ENCODE data around the gene RAD51B.

GRCh38 chr14:68636597-68636996 is 817.0 kb downstream of the RAD51B start:
- TF ChIP-seq, protein P1, sequence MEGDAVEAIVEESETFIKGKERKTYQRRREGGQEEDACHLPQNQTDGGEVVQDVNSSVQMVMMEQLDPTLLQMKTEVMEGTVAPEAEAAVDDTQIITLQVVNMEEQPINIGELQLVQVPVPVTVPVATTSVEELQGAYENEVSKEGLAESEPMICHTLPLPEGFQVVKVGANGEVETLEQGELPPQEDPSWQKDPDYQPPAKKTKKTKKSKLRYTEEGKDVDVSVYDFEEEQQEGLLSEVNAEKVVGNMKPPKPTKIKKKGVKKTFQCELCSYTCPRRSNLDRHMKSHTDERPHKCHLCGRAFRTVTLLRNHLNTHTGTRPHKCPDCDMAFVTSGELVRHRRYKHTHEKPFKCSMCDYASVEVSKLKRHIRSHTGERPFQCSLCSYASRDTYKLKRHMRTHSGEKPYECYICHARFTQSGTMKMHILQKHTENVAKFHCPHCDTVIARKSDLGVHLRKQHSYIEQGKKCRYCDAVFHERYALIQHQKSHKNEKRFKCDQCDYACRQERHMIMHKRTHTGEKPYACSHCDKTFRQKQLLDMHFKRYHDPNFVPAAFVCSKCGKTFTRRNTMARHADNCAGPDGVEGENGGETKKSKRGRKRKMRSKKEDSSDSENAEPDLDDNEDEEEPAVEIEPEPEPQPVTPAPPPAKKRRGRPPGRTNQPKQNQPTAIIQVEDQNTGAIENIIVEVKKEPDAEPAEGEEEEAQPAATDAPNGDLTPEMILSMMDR (IDR thresholded peaks at IDR 0.05) = no peak
- TF ChIP-seq POLR2A (IDR thresholded peaks at IDR 0.05) = no peak
